ENCODE data around the gene WNK2.
"Not testable (repeated sequence)": the region's sequence is repeated elsewhere in the genome, so short reads cannot be mapped to it uniquely, and the experiment has no call there.

WNK2 gene

DNA sequence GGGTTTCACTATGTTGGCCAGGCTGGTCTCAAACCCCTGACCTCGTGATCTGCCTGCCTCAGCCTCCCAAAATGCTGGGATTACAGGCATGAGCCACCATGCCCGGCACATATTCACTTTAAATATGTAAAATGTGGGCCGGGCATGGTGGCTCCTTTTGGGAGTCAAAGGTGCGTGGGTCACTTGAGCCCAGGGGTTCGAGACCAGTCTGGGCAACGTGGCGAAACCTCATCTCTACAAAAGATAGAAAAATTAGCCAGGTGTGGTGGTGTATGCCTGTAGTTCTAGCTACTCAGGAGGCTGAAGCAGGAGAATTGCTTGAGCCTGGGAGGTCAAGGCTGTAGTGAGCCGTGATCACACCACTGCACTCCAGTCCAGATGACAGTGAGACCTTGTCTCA, 67.4 kb downstream of the WNK2 start:
- DNase-seq (ENCODE audit: insufficient read length, low spot score); FAIRE-seq: not testable (repeated sequence)

DNA sequence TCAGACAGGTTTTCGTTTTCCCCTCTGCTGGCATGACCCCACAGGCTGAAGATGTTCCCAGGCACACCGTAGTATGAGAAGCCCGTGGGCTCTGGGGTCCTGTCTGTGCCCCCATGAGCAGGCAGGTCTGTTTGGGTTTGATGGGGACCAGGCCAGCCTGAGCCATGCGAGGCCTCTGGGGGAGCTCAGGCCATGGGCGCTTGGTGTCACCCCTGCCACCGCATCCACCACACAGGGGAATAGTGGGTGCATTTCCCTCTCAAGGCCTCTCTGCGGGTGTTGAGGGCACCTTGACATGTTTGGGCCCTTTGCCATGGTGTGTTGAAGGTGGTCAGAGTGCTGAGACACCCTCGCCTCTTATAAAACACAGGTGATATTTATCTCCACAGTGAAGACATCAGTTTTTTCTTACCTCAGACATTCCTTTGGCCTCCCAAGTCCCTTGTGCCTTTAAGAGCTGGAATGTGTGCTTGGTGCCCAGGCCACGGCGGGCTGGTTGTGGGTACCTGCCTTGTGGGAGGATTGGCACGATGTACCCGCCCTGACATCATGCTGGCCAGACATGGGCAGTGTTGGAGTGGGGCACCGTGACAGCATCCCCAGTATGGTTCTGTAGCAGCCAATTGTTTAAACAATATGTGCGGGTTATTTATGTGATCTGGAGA, 68.3 kb downstream of the WNK2 start:
- FAIRE-seq (no peak), DNase-seq (ENCODE audit: insufficient read length, low spot score) (no peak)

DNA sequence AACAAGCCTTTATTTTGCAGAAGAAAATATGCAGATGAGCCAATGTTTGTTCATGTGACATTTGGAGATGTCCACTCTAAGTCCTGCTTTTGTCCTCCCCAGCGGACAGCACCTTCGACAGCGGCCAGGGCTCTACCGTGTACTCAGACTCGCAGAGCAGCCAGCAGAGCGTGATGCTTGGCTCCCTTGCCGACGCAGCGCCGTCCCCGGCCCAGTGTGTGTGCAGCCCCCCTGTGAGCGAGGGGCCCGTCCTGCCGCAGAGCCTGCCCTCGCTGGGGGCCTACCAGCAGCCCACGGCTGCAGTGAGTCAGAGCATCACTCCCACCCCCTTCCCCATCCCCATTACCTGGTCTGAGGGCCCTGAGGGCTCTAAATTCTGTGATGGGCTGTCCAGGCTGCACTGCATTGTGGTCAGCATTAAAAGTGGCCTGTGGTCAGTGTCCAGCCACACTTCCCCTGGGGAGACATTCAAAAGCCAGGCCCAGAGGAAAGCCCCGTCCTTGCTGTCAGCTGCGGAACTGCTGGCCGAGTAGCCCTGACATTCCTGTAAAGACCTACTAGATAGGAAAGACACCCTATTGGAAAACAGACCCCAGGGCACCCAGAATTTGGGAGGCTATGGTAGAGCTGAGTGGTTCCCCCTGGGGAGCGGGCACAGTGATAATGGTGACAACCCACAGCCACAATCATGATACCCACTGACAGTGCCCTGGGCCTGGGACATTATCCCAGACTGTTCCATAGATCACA, 69.0 kb downstream of the WNK2 start:
- FAIRE-seq (no peak), DNase-seq (ENCODE audit: insufficient read length, low spot score) (no peak)

DNA sequence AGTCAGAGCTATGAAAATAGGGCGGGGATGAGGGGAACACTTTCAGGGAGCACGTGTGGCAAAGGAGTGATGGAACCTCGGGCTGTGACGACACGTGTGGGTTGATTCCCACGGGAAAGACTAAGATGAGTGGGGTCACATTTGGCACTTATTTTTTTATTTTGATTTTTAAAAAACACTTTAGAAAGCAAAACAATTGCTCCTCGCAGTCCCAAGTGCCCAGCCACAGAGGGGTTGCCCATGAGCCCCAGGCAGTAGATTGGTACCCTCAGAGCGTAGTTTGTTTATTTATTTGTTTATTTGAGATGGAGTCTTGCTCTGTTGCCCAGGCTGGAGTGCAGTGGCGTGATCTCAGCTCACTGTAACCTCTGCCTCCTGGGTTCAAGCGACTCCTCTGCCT, 69.7 kb downstream of the WNK2 start:
- no peak for FAIRE-seq
- no peak for DNase-seq (ENCODE audit: insufficient read length, low spot score)

DNA sequence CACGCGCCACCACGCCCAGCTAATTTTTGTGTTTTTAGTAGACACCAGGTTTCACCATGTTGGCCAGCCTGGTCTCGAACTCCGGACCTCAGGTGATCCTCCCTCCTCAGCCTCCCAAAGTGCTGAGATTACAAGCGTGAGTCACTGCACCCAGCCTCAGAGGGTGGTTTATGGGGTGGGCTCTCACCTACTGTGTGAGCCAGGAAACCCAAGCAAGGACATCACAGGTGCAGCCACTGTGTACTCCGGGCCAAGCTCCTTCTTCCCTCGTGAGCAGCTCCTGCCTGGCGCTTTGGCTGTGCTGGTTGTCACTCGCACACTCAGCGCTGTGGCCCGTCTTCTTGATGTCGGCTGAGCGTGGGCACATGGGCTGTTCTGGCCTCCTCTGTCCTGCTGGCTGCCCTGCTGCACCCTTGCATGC, 70.1 kb downstream of the WNK2 start:
- DNase-seq (ENCODE audit: insufficient read length, low spot score) (no peak), FAIRE-seq (no peak)

DNA sequence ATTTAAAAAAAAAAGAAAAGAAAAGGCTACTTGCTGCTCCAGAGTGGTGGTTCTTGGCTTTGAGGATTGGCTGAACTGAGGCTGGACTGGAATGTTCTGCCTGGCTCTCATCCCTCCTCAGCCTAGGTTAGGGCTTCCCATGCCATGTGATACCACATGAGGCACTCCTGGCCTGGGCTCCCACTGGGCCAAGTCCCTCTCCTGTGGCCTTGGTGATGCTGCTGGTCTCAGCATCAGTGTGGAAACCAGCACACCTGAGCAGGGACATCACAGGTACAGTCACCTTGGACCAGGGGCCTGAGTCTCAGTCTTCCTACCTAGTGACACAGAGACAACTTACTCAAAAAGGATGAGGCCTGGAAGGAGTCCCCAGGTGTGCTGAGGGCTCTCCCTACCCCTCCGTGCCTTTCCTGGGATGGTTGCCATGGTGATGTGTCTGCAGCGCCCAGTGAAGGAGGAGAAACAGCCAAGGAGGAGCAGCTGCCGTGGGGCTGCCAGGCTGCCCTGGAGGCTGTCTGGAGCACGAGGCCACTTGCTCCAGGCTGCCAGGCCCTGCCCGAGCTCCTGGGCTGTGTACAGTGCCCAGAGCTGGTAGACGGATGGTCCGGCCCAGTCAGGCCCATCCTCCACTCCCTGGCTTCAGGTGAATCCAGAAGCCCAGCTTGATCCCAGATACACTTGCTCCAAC, 71.0 kb downstream of the WNK2 start:
- FAIRE-seq, result no peak
- no peak for DNase-seq (ENCODE audit: insufficient read length, low spot score)

DNA sequence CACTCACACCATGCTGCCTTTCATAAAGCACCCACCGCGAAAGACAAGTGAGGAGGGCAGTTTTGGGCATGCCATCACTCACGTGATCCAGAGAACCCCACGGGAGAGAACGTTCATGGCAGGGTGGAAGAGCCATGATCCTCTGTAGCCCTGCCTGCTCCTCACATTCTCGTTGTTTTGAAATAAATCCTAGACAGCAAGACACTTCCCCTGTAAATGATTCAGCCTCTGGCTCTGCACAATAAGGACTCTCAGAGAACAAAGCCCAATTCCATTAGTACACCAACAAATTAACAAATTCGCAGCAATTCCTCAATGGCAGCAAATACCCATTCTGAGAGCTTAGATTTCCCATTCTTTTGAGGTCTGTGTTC, 71.5 kb downstream of the WNK2 start:
- DNase-seq (ENCODE audit: insufficient read length, low spot score) (no peak), FAIRE-seq (no peak)

DNA sequence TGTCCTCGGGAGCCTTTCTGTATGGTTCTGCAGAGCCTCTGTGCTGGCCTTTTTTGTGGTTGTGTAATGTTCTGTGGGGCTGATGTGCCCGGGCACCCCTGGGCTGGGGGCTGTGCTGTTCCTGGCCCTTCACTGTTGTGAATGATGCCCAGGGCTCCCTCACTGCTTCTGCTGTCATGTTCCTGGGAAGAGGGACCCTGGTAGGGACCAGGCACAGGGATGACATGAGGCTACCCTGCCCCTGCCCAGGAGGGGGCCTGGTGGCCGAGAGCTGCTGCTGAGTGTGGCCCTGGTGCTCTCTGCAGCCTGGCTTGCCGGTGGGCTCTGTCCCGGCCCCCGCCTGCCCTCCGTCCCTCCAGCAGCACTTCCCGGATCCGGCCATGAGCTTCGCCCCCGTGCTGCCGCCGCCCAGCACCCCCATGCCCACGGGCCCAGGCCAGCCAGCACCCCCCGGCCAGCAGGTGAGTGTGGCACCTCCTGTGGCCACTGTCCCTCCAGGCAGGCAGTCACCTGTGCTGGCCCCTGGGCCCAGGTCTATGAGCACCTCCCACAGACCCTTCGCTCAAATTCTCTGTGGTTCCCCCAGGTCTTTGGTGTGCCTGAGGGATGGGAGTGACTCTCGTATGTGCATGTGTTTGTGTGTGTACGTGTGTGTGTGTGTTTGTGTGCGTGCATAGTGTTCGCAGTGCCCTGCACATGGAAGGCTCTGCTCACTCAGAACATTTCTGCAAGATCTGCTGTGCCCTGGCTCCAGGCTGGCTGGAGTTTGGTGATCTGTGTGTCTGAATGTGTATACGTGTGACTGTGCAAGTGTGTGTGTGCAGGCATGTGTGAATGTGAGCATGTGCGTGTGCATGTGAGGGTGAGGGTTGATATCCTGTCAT, 72.3 kb downstream of the WNK2 start:
- no peak for DNase-seq (ENCODE audit: insufficient read length, low spot score)
- FAIRE-seq, result no peak

DNA sequence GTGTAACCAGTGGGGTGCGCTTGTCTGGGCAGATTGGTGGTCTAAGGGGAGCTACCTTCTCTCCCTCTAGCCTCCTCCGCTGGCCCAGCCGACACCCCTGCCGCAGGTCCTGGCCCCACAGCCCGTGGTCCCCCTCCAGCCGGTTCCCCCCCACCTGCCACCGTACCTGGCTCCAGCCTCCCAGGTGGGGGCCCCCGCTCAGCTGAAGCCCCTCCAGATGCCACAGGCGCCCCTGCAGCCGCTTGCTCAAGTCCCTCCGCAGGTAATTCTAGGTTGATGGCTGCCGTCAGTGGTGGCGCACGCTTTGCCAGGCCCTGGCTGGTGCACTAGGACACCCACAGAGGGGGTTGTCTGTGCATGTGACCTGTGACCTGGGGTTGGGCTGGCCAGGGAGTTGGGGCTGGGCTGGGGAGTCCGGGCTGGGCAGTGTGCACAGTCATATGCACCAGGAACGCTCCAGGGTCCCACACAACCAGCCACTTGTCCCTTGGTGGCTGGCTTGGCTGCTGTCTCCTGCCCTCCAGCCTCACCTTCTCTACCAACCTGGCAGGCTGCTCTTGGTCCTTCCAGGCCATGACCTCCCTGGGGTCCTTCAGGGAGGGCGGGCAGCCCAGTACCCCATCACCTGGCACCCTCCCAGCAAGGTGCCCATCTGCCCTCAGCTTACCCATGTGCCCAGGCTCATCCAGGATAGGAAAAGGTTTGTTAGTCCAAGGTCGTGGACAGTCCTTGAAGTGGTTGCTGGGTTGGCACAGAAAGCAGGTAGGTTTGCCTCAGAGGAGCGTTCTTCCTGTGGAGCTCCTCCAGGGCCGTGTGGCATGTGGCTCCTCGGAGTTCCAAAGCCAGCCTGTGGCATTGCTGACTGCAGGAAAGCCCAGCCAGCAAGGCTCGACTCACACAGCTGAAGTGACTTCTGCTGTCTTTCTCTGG, 73.2 kb downstream of the WNK2 start:
- DNase-seq (ENCODE audit: insufficient read length, low spot score) (no peak), FAIRE-seq (no peak)

DNA sequence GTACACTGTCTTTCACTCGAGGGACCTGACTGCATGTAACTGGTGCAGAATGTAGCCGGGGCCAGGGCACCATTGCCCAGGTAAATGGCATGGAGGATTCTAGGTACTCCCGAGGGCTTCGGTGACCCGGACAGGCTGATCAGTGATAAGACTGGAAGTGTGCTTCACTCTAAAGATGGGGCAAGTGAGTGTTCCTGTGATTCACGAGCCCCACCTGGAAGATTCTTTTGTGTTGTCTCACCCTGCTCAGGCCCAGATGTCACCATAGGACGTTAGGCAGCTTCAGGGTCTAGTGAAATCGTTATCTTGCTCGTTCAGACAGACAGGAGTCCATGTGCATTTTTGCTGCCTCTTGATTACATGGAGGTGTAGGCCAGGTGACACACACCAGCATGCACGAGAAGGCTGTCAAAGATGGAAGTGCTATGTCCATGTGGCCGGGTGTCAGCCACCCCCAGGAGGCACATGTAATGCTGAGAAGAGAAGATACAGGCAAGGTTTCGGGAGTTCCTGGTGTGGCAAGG, 73.9 kb downstream of the WNK2 start:
- FAIRE-seq (no peak), DNase-seq (ENCODE audit: insufficient read length, low spot score) (no peak)

DNA sequence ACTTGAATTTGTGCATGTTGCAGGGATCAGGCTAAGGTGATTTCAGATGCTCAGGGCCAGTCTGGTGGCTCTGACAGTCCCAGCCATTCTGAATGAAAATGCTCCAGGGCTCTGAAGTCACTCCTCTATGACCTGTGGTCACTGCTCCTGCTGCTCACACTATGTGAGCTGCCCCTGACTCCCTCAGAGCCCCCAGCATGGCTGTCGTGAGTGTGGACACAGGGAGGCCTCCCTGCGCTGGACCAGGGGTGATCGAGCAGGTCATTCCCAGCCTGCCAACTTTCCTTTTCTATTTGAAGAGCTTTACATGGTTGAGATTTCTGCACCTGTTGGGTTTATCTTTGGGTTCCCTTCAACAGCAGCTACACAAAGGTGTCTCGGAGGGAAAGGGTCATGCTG, 74.5 kb downstream of the WNK2 start:
- FAIRE-seq (no peak), DNase-seq (ENCODE audit: insufficient read length, low spot score) (no peak)

DNA sequence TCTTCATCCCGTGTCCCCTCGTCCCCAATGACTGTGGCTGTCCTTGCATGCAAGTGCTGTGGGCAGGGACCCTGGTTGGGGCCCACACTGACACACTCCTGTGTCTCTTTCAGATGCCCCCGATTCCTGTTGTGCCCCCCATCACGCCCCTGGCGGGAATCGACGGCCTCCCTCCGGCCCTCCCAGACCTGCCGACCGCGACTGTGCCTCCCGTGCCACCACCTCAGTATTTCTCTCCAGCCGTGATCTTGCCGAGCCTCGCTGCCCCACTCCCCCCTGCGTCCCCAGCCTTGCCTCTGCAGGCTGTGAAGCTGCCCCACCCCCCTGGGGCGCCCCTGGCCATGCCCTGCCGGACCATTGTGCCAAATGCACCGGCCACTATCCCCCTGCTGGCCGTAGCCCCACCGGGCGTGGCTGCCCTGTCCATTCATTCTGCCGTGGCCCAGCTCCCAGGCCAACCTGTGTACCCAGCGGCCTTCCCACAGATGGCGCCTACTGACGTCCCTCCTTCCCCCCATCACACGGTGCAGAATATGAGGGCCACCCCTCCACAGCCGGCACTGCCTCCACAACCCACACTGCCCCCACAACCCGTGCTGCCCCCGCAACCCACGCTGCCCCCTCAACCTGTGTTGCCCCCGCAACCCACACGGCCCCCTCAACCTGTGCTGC, 75.0 kb downstream of the WNK2 start:
- FAIRE-seq (no peak), DNase-seq (ENCODE audit: insufficient read length, low spot score) (no peak)

DNA sequence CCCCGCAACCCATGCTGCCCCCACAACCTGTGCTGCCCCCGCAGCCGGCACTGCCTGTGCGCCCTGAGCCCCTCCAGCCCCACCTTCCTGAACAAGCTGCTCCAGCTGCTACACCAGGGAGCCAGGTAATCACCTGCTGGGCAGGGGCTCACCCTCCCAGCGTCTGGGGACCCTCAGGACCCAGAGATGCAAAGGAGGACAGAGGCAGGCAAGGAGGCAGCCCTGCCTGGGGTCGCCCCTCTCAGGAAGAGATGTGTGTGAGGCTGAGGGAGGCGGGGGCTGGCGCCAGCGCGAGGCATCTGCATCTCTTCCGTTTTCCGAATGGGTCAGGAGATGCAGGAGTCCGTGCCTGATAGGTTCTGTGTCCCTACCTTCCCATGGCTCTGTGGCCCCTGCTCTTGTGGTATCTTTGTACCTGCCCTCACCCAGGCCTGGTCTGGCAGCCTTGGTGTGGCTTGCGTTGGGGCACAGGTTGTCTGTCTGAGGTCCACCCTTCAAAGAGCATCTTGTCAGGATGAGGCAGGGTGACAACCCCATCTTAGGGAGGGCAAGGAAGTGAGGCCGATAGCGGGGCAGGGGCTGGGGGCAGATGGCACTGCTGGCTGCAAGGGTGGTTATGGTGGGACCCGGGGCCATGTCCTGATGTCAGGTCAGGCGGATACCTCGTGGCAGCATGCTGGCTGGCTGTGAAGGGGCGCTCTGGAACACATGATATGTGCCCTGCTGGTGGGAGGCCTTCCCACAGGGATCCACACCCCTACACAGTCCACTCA, 75.7 kb downstream of the WNK2 start:
- DNase-seq (ENCODE audit: insufficient read length, low spot score), result no peak
- no peak for FAIRE-seq

DNA sequence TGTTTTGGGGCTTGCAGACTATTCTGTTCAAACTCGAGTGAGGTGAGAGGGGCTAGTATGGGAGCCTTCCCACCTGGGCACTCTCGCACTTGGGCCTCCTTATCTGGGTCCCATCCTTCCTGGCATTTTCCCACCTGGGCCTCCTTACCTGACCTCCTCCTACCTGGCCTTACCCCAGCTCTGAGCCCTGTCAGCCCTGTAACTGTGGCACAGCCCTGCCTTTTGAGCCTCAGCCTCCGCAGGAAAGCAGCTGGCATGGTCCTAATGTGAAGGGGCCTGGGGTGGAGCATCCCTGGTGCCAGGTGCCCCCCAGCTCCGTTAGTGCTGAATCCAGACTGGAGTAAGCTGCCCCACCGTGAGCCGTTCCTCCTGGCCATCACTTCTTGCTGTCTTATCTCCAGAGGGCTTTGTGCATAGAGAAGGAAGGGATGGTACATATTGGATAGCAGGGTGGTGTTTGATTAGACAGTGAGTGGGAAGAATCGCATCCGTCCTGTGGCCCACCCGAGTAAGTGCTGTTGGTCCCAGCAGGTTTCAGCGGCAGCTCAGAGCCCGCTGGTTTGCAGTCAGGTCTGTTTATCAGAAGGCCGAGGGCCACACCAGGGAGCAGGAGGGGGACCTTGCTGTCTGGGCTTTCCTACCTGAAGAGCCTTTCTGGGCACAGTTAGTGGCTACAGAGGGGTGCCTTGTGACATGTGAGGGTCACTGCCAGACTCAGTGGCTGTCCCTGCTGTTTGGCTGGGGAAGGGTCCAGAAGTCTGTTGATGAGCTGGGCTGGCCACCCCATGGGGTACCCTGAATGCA, 76.5 kb downstream of the WNK2 start:
- no peak for DNase-seq (ENCODE audit: insufficient read length, low spot score)
- no peak for FAIRE-seq

DNA sequence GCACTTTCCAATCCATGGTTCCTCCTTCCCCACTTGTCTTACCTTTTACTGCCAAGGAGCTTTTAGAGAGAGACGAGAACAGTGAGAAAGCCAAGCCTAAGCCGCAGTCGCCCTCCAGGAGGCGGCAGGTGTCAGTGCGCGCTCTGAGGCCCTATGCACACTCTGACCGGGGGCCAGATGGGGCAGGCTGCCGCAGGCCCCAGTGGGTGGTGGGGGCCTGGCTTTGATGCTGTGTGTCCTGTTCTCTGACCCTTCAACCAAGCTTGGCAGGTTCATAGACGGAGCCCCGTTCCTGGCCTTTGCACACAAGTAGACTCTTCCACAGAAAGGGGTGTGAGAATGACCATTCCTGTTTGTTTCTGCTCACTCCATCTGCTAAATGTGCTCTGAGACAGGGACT, 77.3 kb downstream of the WNK2 start:
- DNase-seq (ENCODE audit: insufficient read length, low spot score) (no peak), FAIRE-seq (no peak)

DNA sequence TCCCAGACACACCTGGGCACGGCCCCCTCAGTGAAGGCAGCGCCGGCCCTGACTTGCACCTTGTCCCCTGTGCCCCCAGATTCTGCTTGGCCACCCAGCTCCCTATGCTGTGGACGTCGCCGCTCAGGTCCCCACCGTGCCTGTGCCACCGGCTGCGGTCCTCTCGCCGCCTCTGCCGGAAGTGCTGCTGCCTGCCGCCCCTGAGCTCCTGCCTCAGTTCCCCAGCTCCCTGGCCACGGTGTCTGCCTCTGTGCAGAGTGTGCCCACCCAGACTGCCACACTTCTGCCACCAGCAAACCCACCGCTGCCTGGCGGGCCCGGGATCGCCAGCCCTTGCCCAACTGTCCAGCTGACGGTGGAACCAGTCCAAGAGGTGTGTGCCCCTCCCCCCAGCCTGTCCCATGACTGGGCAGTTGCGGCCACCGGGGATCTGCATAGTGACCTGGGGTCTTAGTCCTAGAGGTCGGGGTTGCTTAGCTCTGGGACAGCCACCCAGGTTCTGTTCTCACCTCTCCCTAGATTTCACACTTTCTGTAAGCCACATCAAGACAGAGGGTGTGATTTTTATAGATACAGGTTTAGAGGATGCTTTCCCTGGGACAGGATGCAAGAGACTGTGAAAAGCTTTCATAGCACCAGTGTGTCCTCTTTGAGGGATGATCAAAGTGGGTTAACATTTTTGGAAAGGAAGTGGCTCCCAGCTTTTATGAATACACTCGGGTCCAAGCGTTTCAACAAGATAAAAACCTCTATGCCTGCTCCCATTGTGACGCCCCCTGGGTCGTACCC, 78.0 kb downstream of the WNK2 start:
- DNase-seq (ENCODE audit: insufficient read length, low spot score) (no peak), FAIRE-seq (no peak)
